ENCODE data around the gene GSTM3. TPM values are rescaled to one million over a fixed set of nuclear protein-coding genes. Genes with fewer than 3 reads are reported as not detected.

Gene GSTM3
- total RNA-seq, 1 experiment from 2014 or later = 110 TPM

DNA sequence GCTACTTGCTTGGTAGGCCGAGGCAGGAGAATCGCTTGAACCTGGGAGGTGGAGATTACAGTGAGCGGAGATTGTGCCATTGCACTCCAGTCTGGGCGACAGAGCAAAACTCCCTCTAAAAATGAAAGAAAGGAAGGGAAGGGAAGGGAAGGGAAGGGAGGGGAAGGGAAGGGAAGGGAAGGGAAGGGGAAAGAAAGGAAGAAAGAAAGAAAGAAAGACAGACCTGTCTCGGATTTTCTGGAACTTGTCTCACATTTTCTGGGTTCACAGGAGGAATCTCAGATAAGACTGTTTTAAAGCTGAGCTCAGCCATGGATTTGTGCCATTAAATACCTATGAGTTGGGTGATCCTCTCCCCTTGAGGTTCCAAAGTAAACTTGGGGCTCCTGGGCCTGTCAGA is 15.9 kb downstream of the GSTM3 start:
- ChIA-PET CTCF (no interaction called here), POLR2A (ENCODE audit: unreplicated experiment) (no interaction called here)
- peaks cover 18% of the 10 kb centered on the region for H3K4me1 ChIP-seq (replicated peaks; ENCODE audit: insufficient read depth)
- H3K27me3 ChIP-seq (ENCODE audit: insufficient read depth, low read depth) = no peaks in the 10 kb centered on the region
- no peaks in the 10 kb centered on the region for H3K36me3 ChIP-seq (ENCODE audit: low read depth)
- no peak overlapping the region for H3K4me2 ChIP-seq
- peaks cover 7% of the 10 kb centered on the region for H3F3A ChIP-seq (ENCODE audit: insufficient read depth, low read depth)
- BruUV-seq (replicated peaks) = no TSS peak
- H3K4me3 ChIP-seq = no peak overlapping the region
- no peak overlapping the region for H3K27ac ChIP-seq
- no peak overlapping the region for H2AFZ ChIP-seq
- no peak for DNase-seq
- H3K9me2 ChIP-seq (ENCODE audit: insufficient read depth) = no peaks in the 10 kb centered on the region
- TF ChIP-seq, protein P1, sequence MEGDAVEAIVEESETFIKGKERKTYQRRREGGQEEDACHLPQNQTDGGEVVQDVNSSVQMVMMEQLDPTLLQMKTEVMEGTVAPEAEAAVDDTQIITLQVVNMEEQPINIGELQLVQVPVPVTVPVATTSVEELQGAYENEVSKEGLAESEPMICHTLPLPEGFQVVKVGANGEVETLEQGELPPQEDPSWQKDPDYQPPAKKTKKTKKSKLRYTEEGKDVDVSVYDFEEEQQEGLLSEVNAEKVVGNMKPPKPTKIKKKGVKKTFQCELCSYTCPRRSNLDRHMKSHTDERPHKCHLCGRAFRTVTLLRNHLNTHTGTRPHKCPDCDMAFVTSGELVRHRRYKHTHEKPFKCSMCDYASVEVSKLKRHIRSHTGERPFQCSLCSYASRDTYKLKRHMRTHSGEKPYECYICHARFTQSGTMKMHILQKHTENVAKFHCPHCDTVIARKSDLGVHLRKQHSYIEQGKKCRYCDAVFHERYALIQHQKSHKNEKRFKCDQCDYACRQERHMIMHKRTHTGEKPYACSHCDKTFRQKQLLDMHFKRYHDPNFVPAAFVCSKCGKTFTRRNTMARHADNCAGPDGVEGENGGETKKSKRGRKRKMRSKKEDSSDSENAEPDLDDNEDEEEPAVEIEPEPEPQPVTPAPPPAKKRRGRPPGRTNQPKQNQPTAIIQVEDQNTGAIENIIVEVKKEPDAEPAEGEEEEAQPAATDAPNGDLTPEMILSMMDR (conservative IDR thresholded peaks at IDR 0.05) = no peak
- TF ChIP-seq EZH2 (IDR thresholded peaks at IDR 0.05; ENCODE audit: low read depth) = no peak
- peaks cover 14% of the 10 kb centered on the region for H3K9me3 ChIP-seq (ENCODE audit: insufficient read depth, low read depth)
- intact Hi-C loops (cut with micrococcal nuclease; ENCODE audit: unreplicated experiment) = no loop called here
- H4K20me1 ChIP-seq (ENCODE audit: insufficient read depth) = no peaks in the 10 kb centered on the region
- no peaks in the 10 kb centered on the region for H3K79me2 ChIP-seq (ENCODE audit: low read depth)

- Histone ChIP-seq H3K4me2 (no peak overlapping the region), H3K9me2 (ENCODE audit: insufficient read depth) (no peaks in the 10 kb centered on the region), H3K79me2 (ENCODE audit: low read depth) (no peaks in the 10 kb centered on the region), H3K27ac (no peak overlapping the region), H2AFZ (no peak overlapping the region), H3K36me3 (ENCODE audit: low read depth) (no peaks in the 10 kb centered on the region), H3K4me3 (no peak overlapping the region), H3K9me3 (ENCODE audit: insufficient read depth, low read depth) (peaks cover 14% of the 10 kb centered on the region), H3F3A (ENCODE audit: insufficient read depth, low read depth) (peaks cover 25% of the 10 kb centered on the region), H4K20me1 (ENCODE audit: insufficient read depth) (no peaks in the 10 kb centered on the region), H3K4me1 (replicated peaks; ENCODE audit: insufficient read depth) (peaks cover 36% of the 10 kb centered on the region), H3K27me3 (ENCODE audit: insufficient read depth, low read depth) (no peaks in the 10 kb centered on the region)
- no TSS peak for BruUV-seq (replicated peaks)
- peak in 1 of 2 experiments; percentile 19 for DNase-seq
- intact Hi-C loops (cut with micrococcal nuclease; ENCODE audit: unreplicated experiment) = no loop called here
- POLR2A ChIA-PET (ENCODE audit: unreplicated experiment) = no interaction called here
- TF ChIP-seq, protein P1 (conservative IDR thresholded peaks at IDR 0.05) = no peak
- TF ChIP-seq EZH2 (IDR thresholded peaks at IDR 0.05; ENCODE audit: low read depth) = no peak
- CTCF ChIA-PET = interaction anchor here (0.6 kb wide), 1 partner anchor 71 kb away, joined by 5 read pairs; no protein-coding TSS in a partner anchor
These were observed 17.7 kb downstream of the GSTM3 start for GRCh38 chr1:109722908-109723691.

GRCh38 chr1:109721971-109722370 is 18.9 kb downstream of the GSTM3 start:
- no peak for TF ChIP-seq EZH2 (IDR thresholded peaks at IDR 0.05; ENCODE audit: low read depth)
- TF ChIP-seq, protein P1 (conservative IDR thresholded peaks at IDR 0.05) = no peak

More at GRCh38 chr1:109721971-109722370, 18.9 kb downstream of the GSTM3 start:
- Histone ChIP-seq H3K79me2 (ENCODE audit: low read depth) (no peaks in the 10 kb centered on the region), H4K20me1 (ENCODE audit: insufficient read depth) (no peaks in the 10 kb centered on the region), H3K4me2 (no peak overlapping the region), H3K27ac (no peak overlapping the region; the same call in 1 of the 2 replicates), H3K36me3 (ENCODE audit: low read depth) (no peaks in the 10 kb centered on the region), H3K4me3 (no peak overlapping the region), H3K27me3 (ENCODE audit: insufficient read depth, low read depth) (no peaks in the 10 kb centered on the region), H2AFZ (no peak overlapping the region), H3F3A (ENCODE audit: insufficient read depth, low read depth) (peaks cover 25% of the 10 kb centered on the region), H3K4me1 (replicated peaks; ENCODE audit: insufficient read depth) (peaks cover 44% of the 10 kb centered on the region), H3K9me3 (ENCODE audit: insufficient read depth, low read depth) (peaks cover 14% of the 10 kb centered on the region), H3K9me2 (ENCODE audit: insufficient read depth) (no peaks in the 10 kb centered on the region)
- no TSS peak for BruUV-seq (replicated peaks)
- ChIA-PET POLR2A (ENCODE audit: unreplicated experiment) (no interaction called here), CTCF (no interaction called here)
- DNase-seq = no peak
- intact Hi-C loops (cut with micrococcal nuclease; ENCODE audit: unreplicated experiment) = no loop called here

All from PC-9 (cell line).